GM12891 (cell line): ENCODE measurements around the gene KIF18B.

Experiments used
- DNase-seq: peaks from one replicate; pipeline ENCODE4 v3.0.0; 2011; ENCODE audit warnings: low spot score; ENCODE audit not compliant: insufficient read length
- FAIRE-seq: peaks from 2 replicates; lab custom pipeline; 2011; peaks lifted over from hg19 to GRCh38; lab: Jason Lieb, UNC
- PAX5 ChIP-seq: IDR thresholded peaks from 2 replicates; pipeline ENCODE4 v1.6.1; 2011; ENCODE audit warnings: low read length, moderate library complexity, mild to moderate bottlenecking; ENCODE audit not compliant: insufficient read depth, severe bottlenecking
- POLR2A ChIP-seq: IDR thresholded peaks from 2 replicates; pipeline ENCODE4 v1.6.1; 2011; ENCODE audit warnings: low read depth, low read length, control low read depth
- POLR2AphosphoS5 ChIP-seq: IDR thresholded peaks from 2 replicates; pipeline ENCODE4 v1.6.1; 2011; ENCODE audit warnings: low read depth, low read length, control low read depth
- POU2F2 ChIP-seq: IDR thresholded peaks from 2 replicates; pipeline ENCODE4 v1.6.1; 2011; ENCODE audit warnings: low read depth, mild to moderate bottlenecking, control low read depth, low read length, moderate library complexity
- SPI1 ChIP-seq: IDR thresholded peaks from 2 replicates; pipeline ENCODE4 v1.6.1; 2011; ENCODE audit warnings: low read depth, low read length, control low read depth
- TAF1 ChIP-seq: IDR thresholded peaks from 2 replicates; pipeline ENCODE4 v1.6.1; 2011; ENCODE audit warnings: low read depth, low read length, control low read depth

KIF18B gene

GRCh38 chr17:44941712-44942331 is 5.8 kb downstream of the KIF18B start:
- TF ChIP-seq POU2F2 = no peak
- no peak for TF ChIP-seq TAF1
- TF ChIP-seq POLR2A = no peak
- no peak for TF ChIP-seq PAX5
- TF ChIP-seq POLR2AphosphoS5 = no peak
- TF ChIP-seq SPI1 = no peak
- FAIRE-seq = no peak
- no peak for DNase-seq

DNA sequence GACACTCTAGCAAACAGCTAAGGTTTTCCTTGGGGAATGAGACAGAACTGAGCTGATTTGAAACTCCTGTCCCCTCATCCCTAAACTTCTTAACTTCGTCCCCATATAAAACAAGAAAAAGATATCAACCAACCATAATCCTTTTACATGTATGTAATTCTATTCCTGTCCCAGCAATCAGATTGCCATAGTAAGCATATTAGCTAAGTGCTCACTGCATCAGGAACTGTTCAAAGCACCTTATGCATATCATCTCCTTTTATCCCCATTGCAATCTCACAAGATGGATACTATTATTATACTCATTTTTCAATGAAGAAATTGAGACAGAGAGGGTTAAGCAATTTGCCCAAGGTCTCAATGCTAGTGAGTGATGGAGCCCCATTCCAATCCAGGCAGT is 6.8 kb downstream of the KIF18B start:
- TF ChIP-seq POU2F2 (no peak), TAF1 (no peak), PAX5 (no peak), POLR2A (no peak), POLR2AphosphoS5 (no peak), SPI1 (no peak)
- FAIRE-seq (no peak), DNase-seq (no peak)

DNA sequence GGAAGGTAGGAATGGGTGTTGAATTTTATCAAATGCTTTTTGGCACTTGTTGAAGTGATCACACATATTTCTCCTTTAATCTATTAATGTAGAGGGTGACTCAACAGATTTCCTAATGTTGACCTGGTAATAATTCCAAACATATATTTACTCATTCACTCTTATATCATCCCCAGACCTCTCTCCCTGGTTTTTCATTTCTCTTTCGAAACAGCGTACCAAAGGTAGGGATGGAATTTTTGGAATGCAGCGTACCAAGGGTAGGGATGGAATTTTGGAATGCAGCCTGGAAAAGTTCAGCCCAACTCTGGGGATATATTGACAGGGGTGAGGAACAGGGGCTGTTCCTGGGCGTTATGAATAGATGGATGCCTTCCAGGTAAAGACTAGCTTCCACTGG is 7.3 kb downstream of the KIF18B start:
- no peak for DNase-seq
- TF ChIP-seq POU2F2 = no peak

DNA sequence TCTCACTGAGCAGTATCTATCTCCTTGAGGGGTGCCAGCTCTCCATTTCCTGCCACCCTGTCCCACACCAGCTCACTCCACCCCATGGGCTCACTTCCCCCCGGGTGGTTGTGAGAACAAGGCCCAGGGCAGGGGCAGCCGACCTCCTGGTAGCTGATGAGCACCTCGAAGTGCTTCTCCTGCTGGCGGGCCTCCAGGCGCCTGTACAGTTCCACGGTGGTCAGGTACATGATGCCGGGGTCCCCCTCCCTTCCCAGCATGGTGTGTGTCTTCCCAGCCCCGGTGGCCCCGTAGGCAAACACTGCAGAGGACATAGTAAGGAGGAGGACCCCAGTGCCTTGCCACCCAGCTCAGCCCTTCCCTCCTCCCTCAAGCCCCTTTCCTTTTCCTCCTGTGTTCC is 12.5 kb downstream of the KIF18B start:
- DNase-seq (no peak), FAIRE-seq (no peak)
- TF ChIP-seq POU2F2 (no peak), POLR2AphosphoS5 (no peak), TAF1 (no peak), POLR2A (no peak), PAX5 (no peak), SPI1 (no peak)

More for the DNA sequence above, 7.3 kb downstream of the KIF18B start:
- no peak for FAIRE-seq

GRCh38 chr17:44934745-44935105 is 12.8 kb downstream of the KIF18B start:
- TF ChIP-seq POU2F2 = no peak
- TF ChIP-seq SPI1 = no peak
- no peak for TF ChIP-seq TAF1
- TF ChIP-seq PAX5 = no peak
- TF ChIP-seq POLR2A = no peak
- TF ChIP-seq POLR2AphosphoS5 = no peak
- DNase-seq (no peak), FAIRE-seq (no peak)

- DNase-seq (no peak), FAIRE-seq (no peak)
- no peak for TF ChIP-seq POLR2A
- no peak for TF ChIP-seq TAF1
- no peak for TF ChIP-seq PAX5
- no peak for TF ChIP-seq POLR2AphosphoS5
- no peak for TF ChIP-seq SPI1
- TF ChIP-seq POU2F2 = no peak
Observed at GRCh38 chr17:44933824-44934744, 13.5 kb downstream of the KIF18B start.

GRCh38 chr17:44932787-44933097 is 14.8 kb downstream of the KIF18B start:
- FAIRE-seq = no peak
- no peak for DNase-seq
- no peak for TF ChIP-seq PAX5
- TF ChIP-seq POLR2A = no peak
- no peak for TF ChIP-seq POLR2AphosphoS5
- TF ChIP-seq POU2F2 = no peak
- no peak for TF ChIP-seq SPI1
- TF ChIP-seq TAF1 = no peak

DNA sequence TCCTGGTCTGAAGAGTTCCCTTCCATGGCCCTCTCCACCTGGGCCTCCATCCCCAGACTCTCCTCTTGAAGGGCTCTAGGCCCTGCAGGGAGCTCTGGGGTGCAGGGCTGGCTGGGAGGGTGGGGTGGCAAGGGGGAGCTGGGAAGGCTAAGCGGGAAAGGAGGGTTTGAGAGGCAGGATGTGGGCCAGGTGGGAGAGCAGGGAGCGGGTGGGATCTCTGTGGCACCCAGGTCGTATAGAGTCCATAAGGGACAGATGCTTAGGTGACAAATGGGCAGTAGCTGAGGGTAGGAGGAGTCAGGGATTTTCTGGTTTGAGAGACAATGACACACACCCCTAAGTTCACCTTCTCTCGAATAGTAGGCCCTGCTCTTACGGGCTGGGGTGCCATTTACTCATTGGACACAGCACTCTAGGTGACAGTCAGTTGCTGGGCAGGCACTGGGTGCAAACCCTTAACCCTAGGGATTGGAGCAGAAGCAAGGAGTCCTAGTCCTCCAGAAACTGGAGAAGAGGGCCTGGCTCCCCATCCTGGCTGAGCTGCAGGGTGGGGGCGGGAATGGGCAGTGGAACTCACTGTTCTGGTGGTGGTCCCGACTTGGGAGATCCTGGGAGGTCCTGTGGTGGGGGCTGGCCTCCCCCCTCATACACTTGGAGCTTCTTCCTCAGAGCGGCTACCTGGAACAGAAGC is 15.3 kb downstream of the KIF18B start:
- no peak for FAIRE-seq
- DNase-seq = no peak
- no peak for TF ChIP-seq POLR2AphosphoS5
- TF ChIP-seq SPI1 = no peak
- TF ChIP-seq TAF1 = no peak
- TF ChIP-seq POU2F2 = no peak

DNA sequence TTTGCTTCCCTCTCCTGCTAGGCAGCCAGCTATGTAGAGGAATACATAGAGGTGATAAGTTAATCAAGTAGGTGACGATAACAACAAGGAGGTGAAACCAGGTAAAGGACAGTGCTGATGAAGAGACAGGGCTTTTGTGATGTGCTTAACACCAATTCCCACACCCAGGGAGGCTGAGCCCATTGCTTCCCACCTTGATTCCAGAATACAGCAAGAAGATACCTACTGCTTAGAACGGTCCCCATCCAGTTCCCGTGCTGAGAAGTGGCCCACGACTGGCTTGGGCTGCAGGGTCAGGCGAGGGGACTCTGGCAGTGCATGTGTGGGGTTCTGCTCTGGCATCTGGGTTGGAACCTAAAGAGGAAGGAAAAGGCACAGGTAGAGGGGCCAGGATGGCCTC is 16.2 kb downstream of the KIF18B start:
- FAIRE-seq (no peak), DNase-seq (no peak)
- TF ChIP-seq SPI1 = no peak
- no peak for TF ChIP-seq TAF1
- TF ChIP-seq POU2F2 = no peak
- no peak for TF ChIP-seq POLR2A
- TF ChIP-seq PAX5 = no peak
- TF ChIP-seq POLR2AphosphoS5 = no peak
